HG02759 (cell line): ENCODE measurements around the gene PDE3A.
"Not testable (repeated sequence)": the region's sequence is repeated elsewhere in the genome, so short reads cannot be mapped to it uniquely, and the experiment has no call there.

Experiments used
- ATAC-seq: cut with Tn5 transposase; IDR thresholded peaks from one replicate; pipeline ENCODE4 v1.9.1; 2021; ENCODE audit warnings: mild to moderate bottlenecking, moderate library complexity; ENCODE audit not compliant: unreplicated experiment

The PDE3A gene

GRCh38 chr12:20372326-20373096 is 4.2 kb downstream of the PDE3A start:
- no peak for ATAC-seq

- no peak for ATAC-seq
Measured at GRCh38 chr12:20374795-20375194, 6.5 kb downstream of the PDE3A start.

- no peak for ATAC-seq
Measured at GRCh38 chr12:20375560-20375959, 7.2 kb downstream of the PDE3A start.

- ATAC-seq: no peak
Measured at GRCh38 chr12:20376984-20377383, 8.6 kb downstream of the PDE3A start.

- no peak for ATAC-seq
Measured at GRCh38 chr12:20377750-20378149, 9.4 kb downstream of the PDE3A start.

GRCh38 chr12:20382117-20382516 is 13.8 kb downstream of the PDE3A start:
- ATAC-seq: no peak

GRCh38 chr12:20383612-20384011 is 15.3 kb downstream of the PDE3A start:
- no peak for ATAC-seq

- ATAC-seq: not testable (repeated sequence)
Measured at GRCh38 chr12:20384836-20385235, 16.5 kb downstream of the PDE3A start.

GRCh38 chr12:20390846-20391245 is 22.5 kb downstream of the PDE3A start:
- no peak for ATAC-seq

- no peak for ATAC-seq
Measured at GRCh38 chr12:20392339-20392738, 24.0 kb downstream of the PDE3A start.

- no peak for ATAC-seq
Measured at GRCh38 chr12:20393707-20394106, 25.4 kb downstream of the PDE3A start.

- no peak for ATAC-seq
Measured at GRCh38 chr12:20395791-20396550, 27.6 kb downstream of the PDE3A start.

- no peak for ATAC-seq
Measured at GRCh38 chr12:20398686-20399085, 30.3 kb downstream of the PDE3A start.

- ATAC-seq: no peak
Measured at GRCh38 chr12:20400003-20400402, 31.7 kb downstream of the PDE3A start.

GRCh38 chr12:20403230-20403629 is 34.9 kb downstream of the PDE3A start:
- ATAC-seq: no peak

GRCh38 chr12:20404576-20405346 is 36.4 kb downstream of the PDE3A start:
- no peak for ATAC-seq

- ATAC-seq: no peak
Measured at GRCh38 chr12:20409607-20410377, 41.5 kb downstream of the PDE3A start.

GRCh38 chr12:20410734-20411133 is 42.4 kb downstream of the PDE3A start:
- ATAC-seq: no peak

GRCh38 chr12:20411345-20411744 is 43.0 kb downstream of the PDE3A start:
- no peak for ATAC-seq

GRCh38 chr12:20415028-20415427 is 46.7 kb downstream of the PDE3A start:
- no peak for ATAC-seq

GRCh38 chr12:20415641-20416040 is 47.3 kb downstream of the PDE3A start:
- no peak for ATAC-seq
